Mucosa of rectum (tissue), 2 donors: ENCODE measurements around the gene FAM131B.

Experiments used
- H3K27ac ChIP-seq, 2 donors: one replicate each; pipeline ENCODE4 v1.7.0; 2013; ENCODE audit warnings: inconsistent platforms in 2 of 2, low read depth in 2 of 2, low read length in 2 of 2
- H3K27me3 ChIP-seq, 2 donors: one replicate each; pipeline ENCODE4 v1.7.0; 2013; ENCODE audit warnings: low read length in 2 of 2; ENCODE audit not compliant: control insufficient read depth in 2 of 2, insufficient read depth in 2 of 2
- H3K36me3 ChIP-seq, 2 donors: one replicate each; pipeline ENCODE4 v1.7.0; 2013; ENCODE audit warnings: low read length in 2 of 2; ENCODE audit not compliant: control insufficient read depth in 2 of 2, insufficient read depth in 2 of 2
- H3K4me1 ChIP-seq, 2 donors: one replicate each; pipeline ENCODE4 v1.7.0; 2013; ENCODE audit warnings: low read length in 2 of 2, mild to moderate bottlenecking in 1 of 2; ENCODE audit not compliant: control insufficient read depth in 2 of 2, insufficient read depth in 2 of 2
- H3K4me3 ChIP-seq, 2 donors: one replicate each; pipeline ENCODE4 v1.7.0; 2013; ENCODE audit warnings: low read length in 2 of 2
- H3K9ac ChIP-seq, 2 donors: one replicate each; pipeline ENCODE4 v1.7.0; 2013; ENCODE audit warnings: low read length in 2 of 2, low read depth in 1 of 2, mild to moderate bottlenecking in 1 of 2
- H3K9me3 ChIP-seq, 2 donors: one replicate each; pipeline ENCODE4 v1.7.0; 2013; ENCODE audit warnings: low read length in 2 of 2; ENCODE audit not compliant: control insufficient read depth in 2 of 2
- donor health status: healthy.
- donor health status: Normal muscosa, but diverticular disease.

Gene FAM131B

DNA sequence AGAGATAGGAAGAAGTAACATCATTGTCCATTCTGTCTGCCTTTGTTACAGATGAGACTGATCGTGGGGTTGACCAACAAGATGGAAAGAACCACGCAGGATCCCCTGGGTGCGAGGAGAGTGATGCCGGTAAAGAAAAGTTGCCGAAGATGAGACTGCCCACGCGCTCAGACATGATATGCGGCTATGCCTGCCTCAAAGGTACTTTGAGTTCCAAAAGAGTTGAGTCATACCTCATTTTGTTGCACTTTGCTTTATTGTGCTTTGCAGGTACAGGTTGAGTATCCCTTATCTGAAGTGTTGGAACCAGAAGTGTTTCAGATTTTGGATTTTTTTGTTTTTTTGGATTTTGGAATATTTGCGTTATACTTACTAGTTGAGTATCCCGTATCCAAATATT is 58.8 kb downstream of the FAM131B start:
- Histone ChIP-seq H3K9ac (no peak overlapping the region), H3K4me3 (no peak overlapping the region), H3K9me3 (no peaks in the 10 kb centered on the region), H3K4me1 (peaks cover 0 to 9% of the 10 kb centered on the region in 2 donors), H3K27ac (no peak overlapping the region), H3K27me3 (no peaks in the 10 kb centered on the region), H3K36me3 (peaks cover 60 to 76% of the 10 kb centered on the region in 2 donors)
